Measurements from ENCODE around the gene IMMP2L.
"Not testable (repeated sequence)": the region's sequence is repeated elsewhere in the genome, so short reads cannot be mapped to it uniquely, and the experiment has no call there.

Gene IMMP2L

DNA sequence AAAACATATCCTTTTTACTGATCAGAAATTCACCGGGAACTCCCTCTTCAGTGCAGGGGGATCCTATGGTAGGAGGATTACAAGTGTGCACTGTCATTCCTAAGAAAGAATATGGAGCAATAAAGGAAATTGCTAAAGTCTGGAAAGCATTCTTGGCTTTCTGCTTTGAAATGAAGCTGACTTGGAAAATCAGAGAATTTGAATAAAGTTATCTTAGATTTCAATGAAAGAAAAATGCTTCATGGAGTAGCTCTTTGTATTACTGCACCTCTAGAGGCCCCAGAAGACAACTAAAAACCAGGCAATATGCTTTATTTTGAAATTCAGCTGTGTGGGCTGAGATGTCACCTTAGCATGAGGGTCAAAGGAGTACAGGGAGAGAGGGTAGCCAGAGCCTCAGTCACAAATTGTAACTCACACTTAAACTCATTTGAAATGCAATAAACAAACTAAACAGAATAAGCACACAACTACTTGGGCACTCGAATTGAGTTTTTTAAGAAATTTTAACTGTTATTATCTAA, 102.5 kb downstream of the IMMP2L start:
- no peak for DNase-seq (ENCODE audit: low spot score)

GRCh38 chr7:111459065-111459756, 103.1 kb downstream of the IMMP2L start:
- DNase-seq (ENCODE audit: low spot score) = no peak

GRCh38 chr7:111450705-111451104, 111.6 kb downstream of the IMMP2L start:
- not testable (repeated sequence) for DNase-seq (ENCODE audit: low spot score)

DNA sequence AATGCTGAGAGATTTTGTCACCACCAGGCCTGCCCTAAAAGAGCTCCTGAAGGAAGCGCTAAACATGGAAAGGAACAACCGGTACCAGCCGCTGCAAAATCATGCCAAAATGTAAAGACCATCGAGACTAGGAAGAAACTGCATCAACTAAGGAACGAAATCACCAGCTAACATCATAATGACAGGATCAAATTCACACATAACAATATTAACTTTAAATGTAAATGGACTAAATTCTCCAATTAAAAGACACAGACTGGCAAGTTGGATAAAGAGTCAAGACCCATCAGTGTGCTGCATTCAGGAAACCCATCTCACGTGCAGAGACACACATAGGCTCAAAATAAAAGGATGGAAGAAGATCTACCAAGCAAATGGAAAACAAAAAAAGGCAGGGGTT, 114.8 kb downstream of the IMMP2L start:
- not testable (repeated sequence) for DNase-seq (ENCODE audit: low spot score)

DNA sequence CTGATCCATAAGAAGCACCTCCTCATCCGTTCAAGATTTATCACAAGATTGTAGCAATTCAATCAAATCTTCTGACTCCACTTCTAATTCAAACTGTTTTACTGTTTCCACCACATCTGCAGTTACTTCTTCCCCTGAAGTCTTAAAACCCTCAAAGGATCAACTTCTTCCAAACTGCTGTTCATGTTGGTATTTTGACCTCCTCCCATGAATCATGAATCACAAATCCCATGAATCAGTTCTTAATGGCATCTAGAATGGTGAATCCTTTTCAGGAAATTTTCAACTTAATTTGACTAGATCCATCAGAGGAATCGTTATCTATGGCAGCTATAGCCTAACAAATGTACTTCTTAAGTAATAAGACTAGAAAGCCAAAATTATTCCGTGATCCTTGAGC, 122.3 kb downstream of the IMMP2L start:
- no peak for DNase-seq (ENCODE audit: low spot score)

DNA sequence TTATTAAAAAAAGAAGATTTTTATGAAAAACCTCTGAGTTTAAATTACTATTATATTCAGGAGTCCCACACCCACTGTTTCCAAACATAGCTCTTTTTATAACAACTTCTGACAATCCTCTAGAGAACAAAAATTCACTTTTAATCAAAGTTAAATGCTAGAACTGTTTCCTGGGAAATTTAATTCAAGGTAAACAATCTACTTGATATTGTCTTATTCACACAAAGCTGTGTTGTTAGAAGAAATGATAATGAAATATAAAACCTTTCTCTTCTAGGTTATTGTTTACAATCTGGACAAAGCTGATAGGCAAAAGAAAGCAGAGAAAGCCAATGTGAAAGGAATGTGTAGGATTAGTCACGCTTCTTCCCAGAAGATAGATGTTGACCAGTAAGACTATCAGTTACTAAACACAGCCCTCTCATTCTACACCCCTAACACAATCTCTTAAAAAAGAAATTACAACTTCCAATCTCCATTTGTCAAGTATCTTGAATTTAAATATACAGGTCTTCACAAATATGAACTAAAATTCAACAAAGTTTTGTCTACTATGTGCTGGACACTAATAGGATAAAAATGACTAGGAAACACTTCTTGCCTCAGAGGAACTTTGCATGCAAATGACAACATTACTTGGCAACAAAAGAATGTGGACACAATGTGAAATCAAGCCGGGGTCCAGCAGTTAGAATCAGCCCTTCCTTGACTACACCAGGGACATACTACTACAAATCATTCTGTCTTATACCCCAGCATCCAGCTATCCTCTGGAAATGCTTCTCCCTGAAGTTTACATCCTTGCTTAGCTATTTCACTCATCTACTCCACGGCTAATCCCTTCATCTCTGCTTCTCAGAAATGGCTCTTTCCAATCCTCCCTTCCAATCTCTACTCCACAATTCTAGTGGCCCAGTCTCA, 123.7 kb downstream of the IMMP2L start:
- DNase-seq (ENCODE audit: low spot score) = no peak

GRCh38 chr7:111437736-111438135, 124.6 kb downstream of the IMMP2L start:
- no peak for DNase-seq (ENCODE audit: low spot score)

DNA sequence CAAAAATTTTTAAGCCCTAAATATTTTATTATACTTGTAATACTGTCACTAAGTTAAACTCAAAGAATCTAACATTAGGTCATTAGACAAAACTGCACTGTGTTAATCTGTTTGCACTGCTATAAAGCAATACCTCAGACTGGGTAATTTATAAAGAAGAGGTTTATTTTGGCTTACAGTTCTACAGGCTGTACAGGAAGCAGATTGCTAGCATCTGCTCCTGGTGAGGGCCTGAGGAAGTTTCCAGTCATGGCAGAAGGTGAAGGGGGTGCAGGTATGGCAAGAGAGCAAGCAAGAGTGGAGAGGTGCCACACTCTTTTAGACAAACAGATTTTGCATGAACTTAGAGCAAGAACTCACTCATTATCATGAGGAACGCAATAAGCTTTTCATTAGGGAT, 125.7 kb downstream of the IMMP2L start:
- DNase-seq (ENCODE audit: low spot score) = no peak

- DNase-seq (ENCODE audit: low spot score) = no peak
Observed at GRCh38 chr7:111433426-111433825, 128.9 kb downstream of the IMMP2L start.

- no peak for DNase-seq (ENCODE audit: low spot score)
Observed at GRCh38 chr7:111429781-111430180, 132.5 kb downstream of the IMMP2L start.

DNA sequence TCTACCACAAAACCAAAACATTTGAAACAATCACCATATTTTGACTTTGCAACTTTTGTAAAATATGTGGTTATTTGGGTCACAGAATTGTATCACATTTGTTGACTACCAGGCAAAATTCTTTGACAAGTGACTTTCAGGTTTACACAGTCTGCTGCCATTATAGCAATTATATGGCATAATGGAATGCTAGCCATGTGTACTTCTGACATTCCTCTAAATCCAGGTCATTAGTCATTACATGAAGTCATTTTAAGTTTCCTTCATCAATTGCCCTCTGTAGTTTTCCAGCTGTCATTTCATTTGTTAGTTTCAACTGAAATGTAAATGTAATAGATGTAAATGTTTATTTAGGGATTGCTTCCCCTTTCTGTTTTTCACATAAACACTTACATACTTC, 137.5 kb downstream of the IMMP2L start:
- DNase-seq (ENCODE audit: low spot score) = no peak

DNA sequence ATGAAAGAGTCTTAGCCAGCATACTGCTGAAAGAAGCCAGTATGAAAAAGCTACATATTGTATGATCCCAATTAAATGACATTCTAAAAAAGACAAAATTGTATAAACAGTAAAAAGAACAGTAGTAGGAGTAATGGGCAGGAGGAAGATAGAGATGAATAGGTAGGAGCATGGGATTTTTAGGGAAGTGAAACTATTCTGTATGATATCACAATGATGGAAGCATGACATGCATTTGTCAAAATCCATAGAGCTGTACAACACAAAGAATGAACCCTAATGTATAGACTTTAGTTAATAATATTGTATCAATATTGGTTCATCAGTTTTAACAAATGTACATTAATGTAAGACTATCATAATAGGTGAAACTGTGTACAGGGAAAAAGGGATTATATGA, 147.9 kb downstream of the IMMP2L start:
- no peak for DNase-seq (ENCODE audit: low spot score)

GRCh38 chr7:111413739-111414138, 148.6 kb downstream of the IMMP2L start:
- DNase-seq (ENCODE audit: low spot score) = no peak

- DNase-seq (ENCODE audit: low spot score) = no peak
Observed at GRCh38 chr7:111410899-111411298, 151.4 kb downstream of the IMMP2L start.

DNA sequence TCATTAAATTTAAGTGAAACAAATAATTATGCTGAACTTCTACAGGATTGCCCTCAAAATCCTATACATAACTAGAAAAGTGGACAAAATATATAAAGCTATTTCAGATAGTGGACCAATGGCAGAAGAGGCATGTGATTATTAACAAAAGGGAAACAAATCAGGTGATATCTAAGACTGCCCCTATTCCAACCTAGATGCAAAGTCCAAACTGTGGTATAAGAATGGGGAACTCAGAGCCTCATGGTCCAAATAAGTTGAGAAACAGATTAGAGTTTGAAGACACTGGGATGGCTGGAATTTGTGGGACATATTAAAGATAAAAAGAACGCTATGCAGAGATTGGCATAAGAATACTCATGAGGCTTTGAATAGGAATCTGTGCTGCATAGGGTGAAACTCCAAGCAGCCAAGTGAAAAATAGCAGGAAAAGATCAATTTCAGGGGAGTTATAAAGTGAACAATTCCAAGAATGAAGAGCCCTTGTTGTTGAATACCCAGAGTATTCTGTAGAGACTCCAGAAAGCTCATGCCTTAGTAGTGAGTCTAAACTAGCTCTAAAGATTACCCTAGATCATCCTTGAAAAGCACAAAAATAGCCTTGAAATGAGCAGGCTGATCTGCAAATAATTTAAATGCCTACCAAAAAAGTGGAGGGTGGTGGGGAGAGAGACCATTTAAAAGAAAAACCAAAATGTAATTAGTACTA, 152.4 kb downstream of the IMMP2L start:
- DNase-seq (ENCODE audit: low spot score) = no peak

GRCh38 chr7:111408724-111409123, 153.6 kb downstream of the IMMP2L start:
- no peak for DNase-seq (ENCODE audit: low spot score)

GRCh38 chr7:111407258-111407657, 155.0 kb downstream of the IMMP2L start:
- no peak for DNase-seq (ENCODE audit: low spot score)

DNA sequence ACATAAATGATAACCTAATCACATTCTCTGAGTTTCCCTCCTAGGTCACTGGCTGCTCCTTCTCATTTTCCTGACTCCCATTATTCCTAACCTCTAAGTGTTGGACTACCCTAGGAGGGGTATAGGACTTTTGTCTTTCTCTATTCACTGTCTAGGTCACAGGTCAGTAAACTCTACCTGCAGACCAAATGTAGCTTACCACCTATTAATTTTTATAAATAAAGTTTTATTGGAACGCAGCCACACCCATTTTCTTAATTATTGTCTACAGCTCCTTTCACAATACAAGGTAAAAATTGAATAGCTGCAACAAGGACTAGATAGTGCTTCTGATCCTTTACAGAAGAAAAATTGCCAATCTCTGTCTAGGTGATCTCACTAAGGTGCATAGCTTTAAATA, 156.7 kb downstream of the IMMP2L start:
- DNase-seq (ENCODE audit: low spot score) = no peak

DNA sequence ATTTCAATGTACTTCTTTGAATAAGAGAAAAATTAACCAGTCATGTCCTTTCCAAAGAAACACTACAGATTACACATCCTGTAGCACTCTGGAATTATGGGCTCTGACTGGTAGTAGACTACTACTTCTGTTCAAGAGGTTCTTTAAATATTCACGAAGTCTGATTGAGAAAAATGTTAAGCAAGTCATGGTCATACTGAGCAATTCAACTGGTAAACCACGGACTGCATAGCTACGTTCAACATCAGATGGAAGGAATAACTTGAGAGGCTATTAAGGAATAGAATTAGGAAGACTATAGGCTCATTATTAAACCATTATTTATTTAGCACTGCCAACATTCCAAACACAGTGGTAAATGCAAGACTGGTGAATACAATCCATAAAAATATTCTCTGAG, 160.8 kb downstream of the IMMP2L start:
- no peak for DNase-seq (ENCODE audit: low spot score)

- no peak for DNase-seq (ENCODE audit: low spot score)
Observed at GRCh38 chr7:111400088-111400487, 162.2 kb downstream of the IMMP2L start.

DNA sequence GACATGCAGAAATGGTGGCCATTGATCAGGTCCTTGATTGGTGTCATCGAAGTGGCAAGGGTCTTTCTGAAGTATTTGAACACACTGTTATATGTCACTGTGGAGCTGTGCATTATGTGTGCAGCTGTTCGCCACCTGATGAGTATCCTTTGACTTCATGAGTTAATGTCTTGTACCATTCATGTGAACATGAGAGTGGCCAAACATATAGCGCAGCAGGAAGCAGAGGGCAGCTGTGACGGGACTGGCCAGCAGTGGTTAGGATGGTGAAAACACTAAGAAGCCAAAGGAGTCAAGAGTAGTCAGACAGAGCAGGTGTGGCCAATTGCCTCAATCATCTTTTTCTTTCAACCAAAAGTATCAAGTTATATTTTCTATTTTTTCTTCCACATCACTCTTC, 167.4 kb downstream of the IMMP2L start:
- DNase-seq (ENCODE audit: low spot score) = no peak

DNA sequence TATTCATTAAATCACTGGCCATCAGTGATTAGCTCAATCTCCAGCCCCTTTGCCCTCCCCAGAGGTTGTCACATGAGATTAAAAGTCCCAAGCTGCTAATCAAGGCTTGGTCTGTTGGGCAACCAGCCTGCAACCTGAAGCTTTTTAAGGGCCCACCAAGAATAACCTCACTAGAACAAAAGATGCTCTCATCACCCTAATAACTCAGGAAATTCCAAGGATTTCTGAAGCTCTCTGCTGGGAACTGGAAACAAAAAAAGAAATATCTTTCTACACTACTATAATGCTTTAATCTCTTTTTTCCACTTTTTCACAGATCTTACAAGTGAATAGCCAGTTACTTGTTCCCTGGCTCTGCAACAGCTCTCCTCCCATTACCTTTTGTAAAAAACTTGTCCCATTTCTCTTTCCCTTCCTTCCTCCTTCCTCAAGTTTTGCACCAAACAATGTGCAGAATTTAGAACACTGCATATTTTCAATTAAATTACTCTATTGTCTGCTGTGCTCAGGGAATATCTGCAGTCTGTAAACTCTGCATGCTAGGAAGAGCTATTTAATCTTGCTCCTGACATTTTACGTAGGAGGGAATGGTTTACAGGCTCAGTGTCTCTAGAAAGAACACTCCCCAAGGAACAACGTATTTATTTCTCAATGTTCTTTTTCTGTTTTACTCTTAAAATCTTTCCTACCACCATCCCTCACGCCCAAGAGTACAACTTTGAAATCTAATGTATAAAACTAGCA, 169.1 kb downstream of the IMMP2L start:
- DNase-seq (ENCODE audit: low spot score) = no peak

Measured in hematopoietic multipotent progenitor cell treated with erythropoietin and hydrocortisone succinate and interleukin-3 and kit ligand, for 15 days (in vitro differentiated cells).